CD4-positive, CD25-positive, alpha-beta regulatory T cell (primary cell): ENCODE data around the gene PPARD. TPM values are rescaled to one million over a fixed set of nuclear protein-coding genes. Genes with fewer than 3 reads are reported as not detected.

Source experiments
- ATAC-seq, 2 donors: fragments of 150-1000 bp; cut with Tn5 transposase; one replicate each; pipeline ENCODE4 v1.10.0; 2021; ENCODE audit warnings: low read depth in 2 of 2, moderate number of reproducible peaks in 2 of 2, moderate library complexity in 1 of 2
- DNase-seq, 3 donors: peaks; one replicate each; pipeline versions ENCODE4 v3.0.0 to v3.0.0-alpha.2; 2012 to 2022; ENCODE audit warnings: mixed read lengths in 1 of 3
- H3K27ac ChIP-seq: one replicate; pipeline ENCODE4 v1.7.0; 2013; ENCODE audit warnings: mild to moderate bottlenecking, low read length; ENCODE audit not compliant: insufficient read depth, poor library complexity, severe bottlenecking
- H3K27me3 ChIP-seq: one replicate; pipeline ENCODE4 v1.7.0; 2013; ENCODE audit warnings: low read length; ENCODE audit not compliant: control insufficient read depth, insufficient read depth
- H3K36me3 ChIP-seq: one replicate; pipeline ENCODE4 v1.7.0; 2013; ENCODE audit warnings: mild to moderate bottlenecking, low read length, moderate library complexity; ENCODE audit not compliant: control insufficient read depth, insufficient read depth
- H3K4me1 ChIP-seq: 2 replicates; pipeline ENCODE4 v1.7.0; 2013; ENCODE audit warnings: mild to moderate bottlenecking, low read length; ENCODE audit not compliant: insufficient read depth, control insufficient read depth, poor library complexity, severe bottlenecking
- H3K4me3 ChIP-seq: one replicate; pipeline ENCODE4 v1.7.0; 2013; ENCODE audit warnings: low read depth, mild to moderate bottlenecking, low read length, moderate library complexity
- H3K9me3 ChIP-seq, 2 experiments: 1 replicate in 1 of 2; 2 replicates in 1 of 2; pipeline ENCODE4 v1.7.0; 2013; ENCODE audit warnings: low read length in 2 of 2, mild to moderate bottlenecking in 1 of 2, moderate library complexity in 1 of 2; ENCODE audit not compliant: control insufficient read depth in 2 of 2
- H3K27ac Mint-ChIP-seq, 3 donors: one replicate each; pipeline ENCODE4 v1.8.0; 2020 to 2022; ENCODE audit warnings: mild to moderate bottlenecking in 3 of 3, mixed read lengths in 3 of 3, moderate library complexity in 2 of 3
- H3K27me3 Mint-ChIP-seq: one replicate; pipeline ENCODE4 v1.8.0; 2022; ENCODE audit warnings: mild to moderate bottlenecking, mixed read lengths
- H3K36me3 Mint-ChIP-seq: one replicate; pipeline ENCODE4 v1.8.0; 2020; ENCODE audit warnings: mixed read lengths
- H3K4me1 Mint-ChIP-seq, 4 donors: one replicate each; pipeline ENCODE4 v1.8.0; 2020 to 2022; ENCODE audit warnings: mixed read lengths in 4 of 4, mild to moderate bottlenecking in 1 of 4
- H3K4me3 Mint-ChIP-seq, 4 donors: one replicate each; pipeline ENCODE4 v1.8.0; 2020 to 2022; ENCODE audit warnings: mild to moderate bottlenecking in 4 of 4, mixed read lengths in 4 of 4, moderate library complexity in 3 of 4
- H3K9me3 Mint-ChIP-seq, 7 donors: one replicate each; pipeline ENCODE4 v1.8.0; 2020 to 2022; ENCODE audit warnings: mixed read lengths in 7 of 7, mild to moderate bottlenecking in 3 of 7, moderate library complexity in 2 of 7
- polyA plus RNA-seq, 4 donors: library from polyadenylated mRNA; unstranded; fragments of 300-500 nt; fragmentation: Illumina TruSeq; gene quantifications; one replicate each; pipeline ENCODE4 v1.2.3, GENCODE V29; 2021
- total RNA-seq: library from RNA; stranded (reverse); gene quantifications from one replicate; pipeline ENCODE4 v1.2.3, GENCODE V29; 2022

Gene PPARD
- total and polyA plus RNA-seq, 5 donors from 2014 or later, result 3.8 to 37.3 (median 5.9) TPM

- peaks cover 64% of the 10 kb centered on the region for H3K4me1 ChIP-seq
- no peak for DNase-seq
These were observed 1.6 kb downstream of the PPARD start for GRCh38 chr6:35343835-35344550.

GRCh38 chr6:35351422-35351821, 9.1 kb downstream of the PPARD start:
- Histone ChIP-seq H3K36me3 (peaks cover 42% of the 10 kb centered on the region), H3K4me1 (peaks cover 32% of the 10 kb centered on the region), H3K9me3 (no peaks in the 10 kb centered on the region), H3K27ac (no peak overlapping the region), H3K4me3 (no peak overlapping the region), H3K27me3 (no peaks in the 10 kb centered on the region)
- ATAC-seq (no peak), DNase-seq (no peak)
- H3K36me3 Mint-ChIP-seq, result peaks cover 43% of the 10 kb centered on the region
- H3K9me3 Mint-ChIP-seq, result no peaks in the 10 kb centered on the region
- H3K27ac Mint-ChIP-seq, result peak overlapping the region in 1 of 3 donors; percentile 49
- peaks cover 12 to 71% (median 42%) of the 10 kb centered on the region in 4 donors for H3K4me1 Mint-ChIP-seq
- no peaks in the 10 kb centered on the region for H3K27me3 Mint-ChIP-seq
- H3K4me3 Mint-ChIP-seq, result peak overlapping the region in 2 of 4 donors; percentile 33

More at GRCh38 chr6:35343835-35344550, 1.6 kb downstream of the PPARD start:
- Mint-ChIP-seq H3K36me3 (peaks cover 25% of the 10 kb centered on the region), H3K4me1 (peaks cover 4 to 65% (median 45%) of the 10 kb centered on the region in 4 donors), H3K9me3 (no peaks in the 10 kb centered on the region), H3K27me3 (no peaks in the 10 kb centered on the region), H3K27ac (peak overlapping the region; percentile 92 to 94 (median 93)), H3K4me3 (peak overlapping the region; percentile 92 to 98 (median 97))
- Histone ChIP-seq H3K36me3 (peaks cover 10% of the 10 kb centered on the region), H3K9me3 (no peaks in the 10 kb centered on the region), H3K4me3 (peak overlapping the region; percentile 88), H3K27ac (peak overlapping the region; percentile 89), H3K27me3 (no peaks in the 10 kb centered on the region)
- ATAC-seq, result no peak

GRCh38 chr6:35352735-35353134, 10.4 kb downstream of the PPARD start:
- Mint-ChIP-seq H3K27ac (peak overlapping the region; percentile 26 to 78 (median 49)), H3K4me1 (peaks cover 18 to 60% (median 39%) of the 10 kb centered on the region in 4 donors), H3K27me3 (no peaks in the 10 kb centered on the region), H3K9me3 (no peaks in the 10 kb centered on the region), H3K4me3 (peak overlapping the region in 1 of 4 donors; percentile 5), H3K36me3 (peaks cover 50% of the 10 kb centered on the region)
- DNase-seq (no peak), ATAC-seq (no peak)
- peaks cover 47% of the 10 kb centered on the region for H3K36me3 ChIP-seq
- H3K4me3 ChIP-seq, result no peak overlapping the region
- H3K9me3 ChIP-seq, result no peaks in the 10 kb centered on the region
- H3K27ac ChIP-seq, result no peak overlapping the region
- H3K4me1 ChIP-seq, result peaks cover 20% of the 10 kb centered on the region
- no peaks in the 10 kb centered on the region for H3K27me3 ChIP-seq

- Mint-ChIP-seq H3K27ac (peak overlapping the region in 1 of 3 donors; percentile 44), H3K36me3 (peaks cover 55% of the 10 kb centered on the region), H3K9me3 (no peaks in the 10 kb centered on the region), H3K27me3 (no peaks in the 10 kb centered on the region), H3K4me3 (no peak overlapping the region), H3K4me1 (peaks cover 26 to 58% (median 41%) of the 10 kb centered on the region in 4 donors)
- H3K4me3 ChIP-seq, result no peak overlapping the region
- H3K36me3 ChIP-seq, result peaks cover 51% of the 10 kb centered on the region
- no peaks in the 10 kb centered on the region for H3K9me3 ChIP-seq
- peaks cover 2% of the 10 kb centered on the region for H3K4me1 ChIP-seq
- no peaks in the 10 kb centered on the region for H3K27me3 ChIP-seq
- ATAC-seq (no peak), DNase-seq (no peak)
- H3K27ac ChIP-seq, result no peak overlapping the region
These were observed 12.2 kb downstream of the PPARD start for GRCh38 chr6:35354361-35355135.

DNA sequence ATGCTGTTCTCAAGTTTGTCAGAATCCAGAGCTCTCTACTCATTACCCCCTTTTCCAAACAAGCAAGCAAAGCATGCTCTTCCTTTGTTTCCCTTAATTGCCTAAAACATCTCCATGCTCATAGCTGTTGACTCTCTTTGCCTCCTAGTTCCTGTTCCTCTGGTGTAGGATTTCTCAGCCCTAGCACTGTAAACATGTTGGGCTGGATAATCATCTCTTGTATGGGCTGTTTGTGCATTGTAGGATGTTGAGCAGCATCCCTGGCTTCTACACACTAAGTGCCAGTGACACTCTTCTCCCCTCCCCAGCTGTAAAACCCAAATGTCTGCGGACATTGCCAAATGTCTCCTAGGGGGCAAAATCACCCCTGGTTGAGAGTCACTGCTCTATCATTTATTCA, 14.0 kb downstream of the PPARD start:
- no peak for ATAC-seq
- H3K4me3 Mint-ChIP-seq, result peak overlapping the region in 1 of 4 donors; percentile 22
- H3K4me1 Mint-ChIP-seq, result peaks cover 27 to 57% (median 41%) of the 10 kb centered on the region in 4 donors

GRCh38 chr6:35357677-35358076, 15.3 kb downstream of the PPARD start:
- Histone ChIP-seq H3K9me3 (no peaks in the 10 kb centered on the region), H3K27ac (no peak overlapping the region), H3K27me3 (no peaks in the 10 kb centered on the region), H3K36me3 (peaks cover 44% of the 10 kb centered on the region), H3K4me3 (no peak overlapping the region), H3K4me1 (no peaks in the 10 kb centered on the region)
- DNase-seq, result no peak
- H3K9me3 Mint-ChIP-seq, result no peaks in the 10 kb centered on the region
- no peaks in the 10 kb centered on the region for H3K27me3 Mint-ChIP-seq
- H3K4me3 Mint-ChIP-seq, result peak overlapping the region in 1 of 4 donors; percentile 43
- H3K27ac Mint-ChIP-seq, result peak overlapping the region in 2 of 3 donors; percentile 23 to 69
- H3K36me3 Mint-ChIP-seq, result peaks cover 46% of the 10 kb centered on the region
- H3K4me1 Mint-ChIP-seq, result peaks cover 27 to 60% (median 41%) of the 10 kb centered on the region in 4 donors
- ATAC-seq, result no peak

More for the DNA sequence above, 14.0 kb downstream of the PPARD start:
- H3K27ac Mint-ChIP-seq, result peak overlapping the region in 1 of 3 donors; percentile 27
- Histone ChIP-seq H3K27ac (no peak overlapping the region), H3K4me3 (no peak overlapping the region), H3K4me1 (no peaks in the 10 kb centered on the region), H3K27me3 (no peaks in the 10 kb centered on the region), H3K9me3 (no peaks in the 10 kb centered on the region), H3K36me3 (peaks cover 51% of the 10 kb centered on the region)
- no peaks in the 10 kb centered on the region for H3K27me3 Mint-ChIP-seq
- peaks cover 49% of the 10 kb centered on the region for H3K36me3 Mint-ChIP-seq
- no peak for DNase-seq
- H3K9me3 Mint-ChIP-seq, result no peaks in the 10 kb centered on the region

DNA sequence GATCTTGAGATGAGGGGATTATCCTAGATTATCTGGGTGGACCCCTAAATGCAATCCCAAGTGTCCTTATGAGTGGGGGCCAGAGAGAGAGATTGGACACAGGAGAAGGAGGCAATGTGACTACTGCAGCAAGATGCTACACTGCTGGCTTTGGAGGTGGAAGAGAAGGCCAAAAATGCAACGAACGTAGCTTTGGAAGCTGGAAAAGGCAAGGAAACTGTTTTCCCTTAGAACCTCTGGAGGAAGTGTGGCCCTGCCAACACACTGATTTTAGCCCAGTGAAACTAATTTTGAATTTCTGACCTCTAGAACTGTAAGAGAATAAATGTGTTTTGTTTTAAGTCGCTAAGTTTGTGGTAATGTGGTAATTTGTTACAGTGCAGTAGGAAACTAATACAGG, 15.7 kb downstream of the PPARD start:
- Mint-ChIP-seq H3K9me3 (no peaks in the 10 kb centered on the region), H3K27ac (peak overlapping the region; percentile 7 to 69 (median 52)), H3K4me1 (peaks cover 27 to 60% (median 42%) of the 10 kb centered on the region in 4 donors), H3K27me3 (no peaks in the 10 kb centered on the region), H3K4me3 (peak overlapping the region in 1 of 4 donors; percentile 37), H3K36me3 (peaks cover 42% of the 10 kb centered on the region)
- Histone ChIP-seq H3K4me3 (no peak overlapping the region), H3K36me3 (peaks cover 40% of the 10 kb centered on the region), H3K27ac (no peak overlapping the region), H3K27me3 (no peaks in the 10 kb centered on the region), H3K4me1 (no peaks in the 10 kb centered on the region), H3K9me3 (no peaks in the 10 kb centered on the region)
- no peak for ATAC-seq
- no peak for DNase-seq
